HepG2 (cell line): ENCODE data around the gene PDE4C. TPM values are rescaled to one million over a fixed set of nuclear protein-coding genes. Genes with fewer than 3 reads are reported as not detected.

Experiments used
- ARNTL ChIP-seq: sonication (generic); formaldehyde crosslinking; IDR thresholded peaks from 2 replicates; pipeline ENCODE4 v1.4.0; 2020; ENCODE audit warnings: mild to moderate bottlenecking, missing genetic modification reagents
- CENPT ChIP-seq: sonication (generic); formaldehyde crosslinking; IDR thresholded peaks from 2 replicates; pipeline ENCODE4 v1.8.0; 2022; ENCODE audit warnings: low read depth, mild to moderate bottlenecking, moderate library complexity, missing genetic modification reagents
- ERF ChIP-seq: IDR thresholded peaks from 2 replicates; pipeline ENCODE4 v1.6.1; 2018; ENCODE audit warnings: missing biosample characterization, missing genetic modification reagents
- GPN1 ChIP-seq: sonication (generic); formaldehyde crosslinking; IDR thresholded peaks from 2 replicates; pipeline ENCODE4 v1.5.1; 2020; ENCODE audit warnings: missing genetic modification reagents, borderline replicate concordance
- KDM5B ChIP-seq: sonication (generic); formaldehyde crosslinking; IDR thresholded peaks from 2 replicates; pipeline ENCODE4 v1.4.0; 2020; ENCODE audit warnings: missing genetic modification reagents, mild to moderate bottlenecking, borderline replicate concordance
- MEIS1 ChIP-seq: sonication (generic); formaldehyde crosslinking; IDR thresholded peaks from 2 replicates; pipeline ENCODE4 v1.9.0; 2021; ENCODE audit warnings: mild to moderate bottlenecking, missing genetic modification reagents, moderate library complexity, borderline replicate concordance
- RERE ChIP-seq: IDR thresholded peaks from 2 replicates; pipeline ENCODE4 v1.6.1; 2016; ENCODE audit warnings: low read depth, missing genetic modification reagents, missing compliant biosample characterization
- SOX13 ChIP-seq, 3 experiments: fragments of 450-650 bp in 1 of 3; sonication (generic) in 1 of 3; formaldehyde crosslinking in 1 of 3; IDR thresholded peaks in 2 of 3; conservative IDR thresholded peaks in 1 of 3; 2 replicates each; pipeline versions ENCODE4 v1.5.0 to v1.6.1; 2016 to 2020; ENCODE audit warnings: antibody characterized with exemption in 1 of 3, mild to moderate bottlenecking in 1 of 3, missing compliant biosample characterization in 1 of 3, missing genetic modification reagents in 1 of 3, moderate library complexity in 1 of 3
- THAP7 ChIP-seq: sonication (generic); formaldehyde crosslinking; IDR thresholded peaks from 2 replicates; pipeline ENCODE4 v1.8.1; 2023; ENCODE audit warnings: mild to moderate bottlenecking, missing genetic modification reagents
- WIZ ChIP-seq: sonication (generic); formaldehyde crosslinking; IDR thresholded peaks from 2 replicates; pipeline ENCODE4 v1.5.1; 2020; ENCODE audit warnings: mild to moderate bottlenecking, missing genetic modification reagents
- ZFP1 ChIP-seq: IDR thresholded peaks from 2 replicates; pipeline ENCODE4 v1.6.1; 2016
- ZNF362 ChIP-seq: sonication (generic); formaldehyde crosslinking; IDR thresholded peaks from 2 replicates; pipeline ENCODE4 v1.4.0; 2020; ENCODE audit warnings: missing genetic modification reagents, mild to moderate bottlenecking, borderline replicate concordance
- polyA plus RNA-seq, 8 experiments: library from polyadenylated mRNA; depleted of rRNA in 3 of 8; stranded (reverse) in 7 of 8; unstranded in 1 of 8; fragments of >200 nt; fragmentation: Illumina TruSeq in 4 of 8; extraction: Trizol in 4 of 8; gene quantifications; 2 replicates each; pipeline versions ENCODE4 v1.2.1 to v1.2.3, GENCODE V29; 2011 to 2016; ENCODE audit warnings: low read depth in 4 of 8, missing spikeins in 1 of 8, mixed read lengths in 1 of 8; ENCODE audit not compliant: insufficient read depth in 1 of 8
- total RNA-seq, 5 experiments: library from RNA; depleted of rRNA; stranded (reverse); fragments of >200 nt; fragmentation: Illumina TruSeq; extraction: Trizol; gene quantifications; 2 replicates each; pipeline ENCODE4 v1.2.3, GENCODE V29; 2016; ENCODE audit warnings: low read depth in 1 of 5
- TF ChIP-seq, protein P1 (sequence below): sonication (generic); formaldehyde crosslinking; IDR thresholded peaks from 2 replicates; pipeline ENCODE4 v1.4.0; 2020; ENCODE audit warnings: missing genetic modification reagents, borderline replicate concordance
- TF ChIP-seq, protein P2 (sequence below): sonication (generic); formaldehyde crosslinking; conservative IDR thresholded peaks from 2 replicates; pipeline ENCODE4 v1.4.0; 2020; ENCODE audit warnings: missing genetic modification reagents

The PDE4C gene
- total and polyA plus RNA-seq, 2 of the 13 experiments (the other 11 are each of a cell fraction or from before 2014, with no cell fraction given), result 1.4 to 14.0 TPM

GRCh38 chr19:18233224-18233825 lies 7.1 kb upstream of the PDE4C start (continued):
- TF ChIP-seq, protein P1, sequence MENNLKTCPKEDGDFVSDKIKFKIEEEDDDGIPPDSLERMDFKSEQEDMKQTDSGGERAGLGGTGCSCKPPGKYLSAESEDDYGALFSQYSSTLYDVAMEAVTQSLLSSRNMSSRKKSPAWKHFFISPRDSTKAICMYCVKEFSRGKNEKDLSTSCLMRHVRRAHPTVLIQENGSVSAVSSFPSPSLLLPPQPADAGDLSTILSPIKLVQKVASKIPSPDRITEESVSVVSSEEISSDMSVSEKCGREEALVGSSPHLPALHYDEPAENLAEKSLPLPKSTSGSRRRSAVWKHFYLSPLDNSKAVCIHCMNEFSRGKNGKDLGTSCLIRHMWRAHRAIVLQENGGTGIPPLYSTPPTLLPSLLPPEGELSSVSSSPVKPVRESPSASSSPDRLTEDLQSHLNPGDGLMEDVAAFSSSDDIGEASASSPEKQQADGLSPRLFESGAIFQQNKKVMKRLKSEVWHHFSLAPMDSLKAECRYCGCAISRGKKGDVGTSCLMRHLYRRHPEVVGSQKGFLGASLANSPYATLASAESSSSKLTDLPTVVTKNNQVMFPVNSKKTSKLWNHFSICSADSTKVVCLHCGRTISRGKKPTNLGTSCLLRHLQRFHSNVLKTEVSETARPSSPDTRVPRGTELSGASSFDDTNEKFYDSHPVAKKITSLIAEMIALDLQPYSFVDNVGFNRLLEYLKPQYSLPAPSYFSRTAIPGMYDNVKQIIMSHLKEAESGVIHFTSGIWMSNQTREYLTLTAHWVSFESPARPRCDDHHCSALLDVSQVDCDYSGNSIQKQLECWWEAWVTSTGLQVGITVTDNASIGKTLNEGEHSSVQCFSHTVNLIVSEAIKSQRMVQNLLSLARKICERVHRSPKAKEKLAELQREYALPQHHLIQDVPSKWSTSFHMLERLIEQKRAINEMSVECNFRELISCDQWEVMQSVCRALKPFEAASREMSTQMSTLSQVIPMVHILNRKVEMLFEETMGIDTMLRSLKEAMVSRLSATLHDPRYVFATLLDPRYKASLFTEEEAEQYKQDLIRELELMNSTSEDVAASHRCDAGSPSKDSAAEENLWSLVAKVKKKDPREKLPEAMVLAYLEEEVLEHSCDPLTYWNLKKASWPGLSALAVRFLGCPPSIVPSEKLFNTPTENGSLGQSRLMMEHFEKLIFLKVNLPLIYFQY (CRISPR knock-in tag), result peak; percentile 98
- TF ChIP-seq, protein P2, sequence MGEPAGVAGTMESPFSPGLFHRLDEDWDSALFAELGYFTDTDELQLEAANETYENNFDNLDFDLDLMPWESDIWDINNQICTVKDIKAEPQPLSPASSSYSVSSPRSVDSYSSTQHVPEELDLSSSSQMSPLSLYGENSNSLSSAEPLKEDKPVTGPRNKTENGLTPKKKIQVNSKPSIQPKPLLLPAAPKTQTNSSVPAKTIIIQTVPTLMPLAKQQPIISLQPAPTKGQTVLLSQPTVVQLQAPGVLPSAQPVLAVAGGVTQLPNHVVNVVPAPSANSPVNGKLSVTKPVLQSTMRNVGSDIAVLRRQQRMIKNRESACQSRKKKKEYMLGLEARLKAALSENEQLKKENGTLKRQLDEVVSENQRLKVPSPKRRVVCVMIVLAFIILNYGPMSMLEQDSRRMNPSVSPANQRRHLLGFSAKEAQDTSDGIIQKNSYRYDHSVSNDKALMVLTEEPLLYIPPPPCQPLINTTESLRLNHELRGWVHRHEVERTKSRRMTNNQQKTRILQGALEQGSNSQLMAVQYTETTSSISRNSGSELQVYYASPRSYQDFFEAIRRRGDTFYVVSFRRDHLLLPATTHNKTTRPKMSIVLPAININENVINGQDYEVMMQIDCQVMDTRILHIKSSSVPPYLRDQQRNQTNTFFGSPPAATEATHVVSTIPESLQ, result no peak
- TF ChIP-seq WIZ (CRISPR knock-in tag), result peak; percentile 98
- peak; percentile 97 for TF ChIP-seq ERF (CRISPR knock-in tag)
- TF ChIP-seq MEIS1 (CRISPR knock-in tag), result peak; percentile 78; the same call in 1 of the 2 replicates
- peak; percentile 83; the same call in 1 of the 2 replicates for TF ChIP-seq GPN1 (CRISPR knock-in tag)
- TF ChIP-seq ARNTL, result 0 out of 2 replicates have a peak, but pooled peaks have one; percentile 57
- no peak for TF ChIP-seq ZNF362 (CRISPR knock-in tag)
- no peak for TF ChIP-seq SOX13 (IDR thresholded peaks at IDR 0.05)
- peak in 1 of 2 experiments; percentile 42; a peak in 1 of 4 replicates for TF ChIP-seq SOX13 (CRISPR knock-in tag; conservative IDR thresholded peaks at IDR 0.05 in 1 of 2, IDR thresholded peaks at IDR 0.05 in 1 of 2)
- no peak for TF ChIP-seq CENPT (CRISPR knock-in tag)
- TF ChIP-seq KDM5B, result peak; percentile 97; the same call in 1 of the 2 replicates
- peak; percentile 89 for TF ChIP-seq THAP7
- TF ChIP-seq ZFP1 (CRISPR knock-in tag), result peak; percentile 65; the same call in 1 of the 2 replicates
- 0 out of 2 replicates have a peak, but pooled peaks have one; percentile 28 for TF ChIP-seq RERE (CRISPR knock-in tag)
